ENCODE results near the gene SMIM35. TPM values are rescaled to one million over a fixed set of nuclear protein-coding genes. Genes with fewer than 3 reads are reported as not detected.

Gene SMIM35
- total RNA-seq, 1 experiment from 2014 or later, result not detected

- DNase-seq (ENCODE audit: low spot score) (no peak), ATAC-seq (no peak)
- no peaks in the 10 kb centered on the region for H3K9me3 Mint-ChIP-seq
- no peaks in the 10 kb centered on the region for H3K27me3 Mint-ChIP-seq (ENCODE audit: low read depth)
- H3K4me1 Mint-ChIP-seq, result 0 out of 2 replicates have a peak, but pooled peaks cover 3% of the 10 kb centered on the region
- TF ChIP-seq ZNF281 (CRISPR knock-in tag; IDR thresholded peaks at IDR 0.05) (no peak), ZNF219 (CRISPR knock-in tag; IDR thresholded peaks at IDR 0.05; ENCODE audit: borderline replicate concordance) (no peak), ATF2 (CRISPR knock-in tag; IDR thresholded peaks at IDR 0.05; ENCODE audit: borderline replicate concordance, low read depth) (no peak), ZNF317 (CRISPR knock-in tag; IDR thresholded peaks at IDR 0.05; ENCODE audit: borderline replicate concordance, low read depth) (no peak), AR (CRISPR knock-in tag; IDR thresholded peaks at IDR 0.05) (no peak), ESRRA (CRISPR knock-in tag; IDR thresholded peaks at IDR 0.05; ENCODE audit: borderline replicate concordance) (no peak), GABPB1 (CRISPR knock-in tag; IDR thresholded peaks at IDR 0.05) (no peak)
- H3K4me3 Mint-ChIP-seq, result no peak overlapping the region
- H3K36me3 Mint-ChIP-seq, result no peaks in the 10 kb centered on the region
- H3K27ac Mint-ChIP-seq, result no peak overlapping the region
- CTCF ChIA-PET, result interaction anchor here (1.8 kb wide), 1 partner anchor 9 kb away, joined by 4 read pairs; no protein-coding TSS in a partner anchor
- POLR2A ChIA-PET, result no interaction called here
These were observed 40.5 kb downstream of the SMIM35 start for GRCh38 chr11:118046051-118046963.

- H3K9me3 Mint-ChIP-seq, result no peaks in the 10 kb centered on the region
- H3K36me3 Mint-ChIP-seq, result no peaks in the 10 kb centered on the region
- DNase-seq (ENCODE audit: low spot score), result no peak
- no peaks in the 10 kb centered on the region for H3K27me3 Mint-ChIP-seq (ENCODE audit: low read depth)
- TF ChIP-seq CBFB (CRISPR knock-in tag; IDR thresholded peaks at IDR 0.05; ENCODE audit: low read depth) (no peak), EMX1 (CRISPR knock-in tag; IDR thresholded peaks at IDR 0.05) (no peak)
- POLR2A ChIA-PET, result no interaction called here
- no peak overlapping the region for H3K27ac Mint-ChIP-seq
- 0 out of 2 replicates have a peak, but pooled peaks cover 3% of the 10 kb centered on the region for H3K4me1 Mint-ChIP-seq
- CTCF ChIA-PET, result no interaction called here
- H3K4me3 Mint-ChIP-seq, result no peak overlapping the region
- no peak for ATAC-seq
These were observed 41.6 kb downstream of the SMIM35 start for GRCh38 chr11:118045191-118045590.

- ChIA-PET POLR2A (no interaction called here), CTCF (no interaction called here)
- H3K4me1 Mint-ChIP-seq, result 0 out of 2 replicates have a peak, but pooled peaks cover 3% of the 10 kb centered on the region
- ATAC-seq (no peak), DNase-seq (ENCODE audit: low spot score) (no peak)
- TF ChIP-seq NFATC4 (CRISPR knock-in tag; IDR thresholded peaks at IDR 0.05) (no peak), ZBTB21 (CRISPR knock-in tag; IDR thresholded peaks at IDR 0.05; ENCODE audit: borderline replicate concordance) (no peak), NR1H2 (CRISPR knock-in tag; IDR thresholded peaks at IDR 0.05) (no peak), SMAD3 (CRISPR knock-in tag; IDR thresholded peaks at IDR 0.05; ENCODE audit: borderline replicate concordance) (no peak), SOX15 (CRISPR knock-in tag; IDR thresholded peaks at IDR 0.05) (no peak), E2F4 (CRISPR knock-in tag; IDR thresholded peaks at IDR 0.05; ENCODE audit: borderline replicate concordance, low read depth) (no peak), MXD4 (CRISPR knock-in tag; IDR thresholded peaks at IDR 0.05; ENCODE audit: borderline replicate concordance) (no peak)
- no peaks in the 10 kb centered on the region for H3K9me3 Mint-ChIP-seq
- no peak overlapping the region for H3K4me3 Mint-ChIP-seq
- no peaks in the 10 kb centered on the region for H3K36me3 Mint-ChIP-seq
- peaks cover 1% of the 10 kb centered on the region; the same call in 1 of the 2 replicates for H3K27me3 Mint-ChIP-seq (ENCODE audit: low read depth)
- H3K27ac Mint-ChIP-seq, result no peak overlapping the region
These were observed 44.0 kb downstream of the SMIM35 start for GRCh38 chr11:118042796-118043195.
